Stimulated activated CD8-positive, alpha-beta memory T cell treated with anti-CD3 and anti-CD28 coated beads, Interleukin-4, amount 100 ng/mL, for 48 hours (primary cell): ENCODE results near the gene ADIPOR2.
A peak's percentile ranks its signal among the peaks of the same experiment; 100 is the strongest.

Experiments used
- DNase-seq: peaks from one replicate; pipeline ENCODE4 v3.0.0-alpha.2; 2020

The ADIPOR2 gene

GRCh38 chr12:1690578-1691122 lies at the start of gene ADIPOR2:
Gene ADIPOR2 (plus strand): TSS chr12:1691070. CDS start chr12:1754344, 63,274 bp downstream.
- DNase-seq, result peak; percentile 95

- no peak for DNase-seq
These were observed 48.4 kb upstream of the ADIPOR2 start for GRCh38 chr12:1642513-1642912.

GRCh38 chr12:1643043-1643442 lies 47.8 kb upstream of the ADIPOR2 start:
- DNase-seq, result no peak

- no peak for DNase-seq
These were observed 46.9 kb upstream of the ADIPOR2 start for GRCh38 chr12:1643905-1644533.

- no peak for DNase-seq
These were observed 46.1 kb upstream of the ADIPOR2 start for GRCh38 chr12:1644534-1645438.

GRCh38 chr12:1645819-1646218 lies 45.1 kb upstream of the ADIPOR2 start:
- no peak for DNase-seq

- no peak for DNase-seq
These were observed 44.1 kb upstream of the ADIPOR2 start for GRCh38 chr12:1646569-1647284.

GRCh38 chr12:1647285-1647669 lies 43.6 kb upstream of the ADIPOR2 start:
- no peak for DNase-seq

GRCh38 chr12:1650260-1650977 lies 40.5 kb upstream of the ADIPOR2 start:
- no peak for DNase-seq

- no peak for DNase-seq
These were observed 39.9 kb upstream of the ADIPOR2 start for GRCh38 chr12:1650978-1651361.

GRCh38 chr12:1651946-1652345 lies 38.9 kb upstream of the ADIPOR2 start:
- DNase-seq, result no peak

- no peak for DNase-seq
These were observed 35.6 kb upstream of the ADIPOR2 start for GRCh38 chr12:1655225-1655788.

GRCh38 chr12:1656902-1657301 lies 34.0 kb upstream of the ADIPOR2 start:
- no peak for DNase-seq

GRCh38 chr12:1657688-1658087 lies 33.2 kb upstream of the ADIPOR2 start:
- DNase-seq, result no peak

- DNase-seq, result peak; percentile 51
These were observed 30.3 kb upstream of the ADIPOR2 start for GRCh38 chr12:1660304-1661187.

- DNase-seq, result peak; percentile 87
These were observed 29.1 kb upstream of the ADIPOR2 start for GRCh38 chr12:1661553-1662335.

- DNase-seq, result no peak
These were observed 28.0 kb upstream of the ADIPOR2 start for GRCh38 chr12:1662761-1663439.

- no peak for DNase-seq
These were observed 27.3 kb upstream of the ADIPOR2 start for GRCh38 chr12:1663440-1664132.

GRCh38 chr12:1665366-1665765 lies 25.5 kb upstream of the ADIPOR2 start:
- no peak for DNase-seq
